Esophagus muscularis mucosa (tissue), 2 donors: ENCODE results near the gene PRR23E.

Experiments used
- EP300 ChIP-seq: sonication (generic); formaldehyde crosslinking; IDR thresholded peaks from one replicate; pipeline ENCODE4 v1.6.1; 2017; ENCODE audit warnings: antibody characterized with exemption
- POLR2A ChIP-seq: fragments of 450-650 bp; IDR thresholded peaks from one replicate; pipeline ENCODE4 v1.6.1; 2017; ENCODE audit warnings: antibody characterized with exemption, moderate library complexity, mild to moderate bottlenecking, low read depth

DNA sequence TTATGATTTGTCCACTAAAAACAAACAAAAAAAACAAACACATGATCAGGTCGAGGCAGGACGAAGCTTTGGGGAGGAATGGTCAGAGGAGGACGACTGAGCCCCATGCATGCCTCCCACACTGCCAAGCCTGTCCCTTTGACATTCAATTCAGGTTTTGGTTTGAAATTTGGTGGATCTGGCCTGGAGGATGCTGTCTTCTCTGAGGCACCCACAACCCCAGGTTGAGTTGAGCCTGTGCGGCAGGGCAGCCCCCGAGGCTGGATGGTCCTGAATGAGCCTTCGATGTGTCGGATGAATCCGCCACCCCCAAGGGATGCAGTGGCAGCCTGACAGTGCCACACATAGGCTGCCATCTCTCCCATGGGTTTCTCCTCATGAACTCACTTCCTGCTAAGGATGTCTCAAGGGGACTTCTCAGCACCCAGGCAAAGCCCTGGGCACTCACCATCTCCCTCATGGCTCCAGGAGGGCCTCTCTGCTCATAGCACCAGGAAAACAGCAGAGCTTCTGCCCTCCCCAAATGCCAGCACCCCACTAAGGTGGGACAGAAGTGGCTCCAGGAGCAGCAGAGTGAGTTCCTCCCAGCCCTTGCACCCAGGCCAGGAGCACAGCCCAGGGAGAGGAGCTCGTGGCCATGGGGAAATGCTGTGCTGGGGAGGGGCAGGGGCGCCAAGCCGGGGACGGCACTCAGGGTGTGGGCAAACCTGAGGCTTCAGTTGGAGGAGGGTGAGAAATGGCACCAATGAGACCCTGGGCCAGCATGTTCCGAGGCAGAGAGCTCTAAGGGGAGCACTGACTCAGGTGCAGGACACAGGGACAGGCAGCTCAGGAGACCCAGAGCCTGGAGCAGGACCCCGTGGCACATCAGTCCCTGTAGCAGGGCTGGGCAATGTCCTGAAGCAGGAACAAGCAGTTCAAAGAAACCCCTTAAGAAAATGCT lies 18.5 kb downstream of the PRR23E start:
- TF ChIP-seq EP300 (no peak), POLR2A (no peak)
